HUES64 (cell line): ENCODE measurements around the gene SKA2.
"Not testable (repeated sequence)": the region's sequence is repeated elsewhere in the genome, so short reads cannot be mapped to it uniquely, and the experiment has no call there.

Source experiments
- H3K27ac ChIP-seq: 2 replicates; pipeline ENCODE4 v1.7.0; 2013; ENCODE audit warnings: low read depth, low read length, inconsistent platforms
- H3K27me3 ChIP-seq: 2 replicates; pipeline ENCODE4 v1.6.1; 2013; ENCODE audit warnings: mild to moderate bottlenecking, low read length; ENCODE audit not compliant: insufficient read depth
- H3K36me3 ChIP-seq: 2 replicates; pipeline ENCODE4 v1.6.1; 2013; ENCODE audit warnings: mild to moderate bottlenecking, low read length; ENCODE audit not compliant: insufficient read depth
- H3K4me1 ChIP-seq: 2 replicates; pipeline ENCODE4 v1.6.1; 2013; ENCODE audit warnings: mild to moderate bottlenecking, low read length, moderate library complexity; ENCODE audit not compliant: insufficient read depth
- H3K4me3 ChIP-seq: 2 replicates; pipeline ENCODE4 v1.5.1; 2013; ENCODE audit warnings: mild to moderate bottlenecking, low read length, moderate library complexity
- H3K9ac ChIP-seq: 2 replicates; pipeline ENCODE4 v1.6.1; 2013; ENCODE audit warnings: mild to moderate bottlenecking, low read depth, low read length
- H3K9me3 ChIP-seq: 2 replicates; pipeline ENCODE4 v1.6.1; 2013; ENCODE audit warnings: low read depth, low read length; ENCODE audit not compliant: insufficient read depth
- WGBS: fragments of 150-250, 120-280 bp; methylation state at CpG from one replicate; pipeline ENCODE4 v1.1.7; 2013; ENCODE audit warnings: missing lambda C conversion rate; 5-methylcytosine and 5-hydroxymethylcytosine counted together

SKA2 gene

DNA sequence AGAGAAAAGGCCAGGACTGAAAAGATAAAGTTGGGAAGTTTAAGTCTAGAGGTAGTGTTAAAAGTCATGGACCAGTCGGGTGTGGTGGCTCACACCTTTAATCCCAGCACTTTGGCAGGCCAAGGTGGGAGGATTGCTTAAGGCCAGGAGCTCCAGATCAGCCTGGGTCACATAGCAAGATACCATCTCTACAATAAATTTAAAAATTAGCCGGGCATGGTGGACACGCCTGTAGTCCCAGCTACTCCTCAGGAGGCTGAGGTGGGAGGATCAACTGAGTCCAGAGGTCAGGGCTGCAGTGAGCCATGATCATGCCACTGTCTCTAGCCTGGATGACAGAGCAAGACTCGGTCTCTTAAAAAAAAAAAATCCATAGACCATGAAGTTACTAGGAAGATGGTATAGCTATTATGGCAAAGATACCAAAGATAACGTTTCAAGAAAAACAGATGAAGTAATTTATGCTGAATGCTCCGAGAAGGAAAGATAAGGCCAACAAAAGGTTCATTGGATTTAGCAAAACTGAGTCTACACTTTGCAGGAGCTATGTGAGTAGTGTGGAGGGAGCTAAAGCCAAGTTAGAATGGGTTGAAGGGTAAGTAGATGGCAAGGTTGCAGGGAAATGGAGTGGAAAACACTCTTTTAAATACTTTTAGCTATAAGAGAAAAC, 60.0 kb downstream of the SKA2 start:
- Histone ChIP-seq H3K4me3 (no peak overlapping the region), H3K4me1 (no peaks in the 10 kb centered on the region), H3K9me3 (no peaks in the 10 kb centered on the region), H3K9ac (no peak overlapping the region), H3K27ac (no peak overlapping the region), H3K27me3 (no peaks in the 10 kb centered on the region), H3K36me3 (peaks cover 32% of the 10 kb centered on the region)
- WGBS: 92% methylated on average over 6 of the region's 6 CpGs

DNA sequence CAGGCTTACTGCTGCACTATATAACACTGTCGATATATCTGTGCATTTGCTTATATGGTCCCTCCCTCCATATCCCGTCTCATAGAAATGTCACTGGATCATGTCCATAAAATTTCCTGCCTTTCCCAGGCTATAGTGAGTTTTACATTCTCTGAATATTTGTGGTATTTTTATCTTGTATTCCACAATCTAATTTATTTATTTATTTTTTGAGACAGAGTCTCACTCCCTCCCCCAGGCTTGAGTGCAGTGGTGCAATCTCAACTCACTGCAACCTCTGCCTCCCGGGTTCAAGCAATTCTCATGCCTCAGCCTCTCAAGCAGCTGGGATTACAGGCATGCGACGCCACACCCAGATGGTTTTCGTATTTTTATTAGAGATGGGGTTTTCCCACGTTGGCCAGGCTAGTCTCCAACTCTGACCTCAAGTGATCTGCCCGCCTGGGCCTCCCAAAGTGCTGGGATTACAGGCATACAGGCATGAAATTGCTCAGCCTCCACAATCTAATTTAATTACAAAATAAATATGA, 61.2 kb downstream of the SKA2 start:
- no peak overlapping the region for H3K9ac ChIP-seq
- 90% methylated on average over 8 of the region's 8 CpGs for WGBS
- no peaks in the 10 kb centered on the region for H3K27me3 ChIP-seq
- H3K27ac ChIP-seq: no peak overlapping the region
- no peak overlapping the region for H3K4me3 ChIP-seq
- peaks cover 31% of the 10 kb centered on the region for H3K36me3 ChIP-seq
- H3K4me1 ChIP-seq: no peaks in the 10 kb centered on the region
- no peaks in the 10 kb centered on the region for H3K9me3 ChIP-seq

DNA sequence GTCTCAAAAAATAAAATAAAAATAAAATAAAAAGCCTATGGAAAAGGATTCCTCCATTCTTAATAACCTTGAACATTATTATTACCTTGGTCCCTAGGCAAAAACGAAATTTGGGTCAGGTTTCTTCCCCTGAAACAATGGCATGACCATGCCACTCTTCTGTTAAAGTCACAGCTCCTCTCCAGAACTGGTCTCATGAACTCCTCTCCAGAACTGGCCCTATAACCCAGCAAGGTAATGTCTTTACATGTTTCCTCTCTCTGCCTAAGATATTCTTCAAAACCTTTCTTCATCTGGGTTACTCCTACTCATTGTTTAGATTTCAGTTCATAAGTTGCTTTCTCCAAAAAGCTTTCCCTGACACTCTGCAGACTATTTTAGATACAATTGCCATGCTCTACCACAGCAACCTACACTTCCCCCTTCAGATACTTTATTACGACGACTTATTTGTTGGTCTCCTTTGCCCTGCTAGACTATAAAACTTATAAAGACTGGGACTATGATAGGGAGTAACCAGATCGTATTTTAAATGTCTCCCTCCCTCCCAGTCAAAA, 61.8 kb downstream of the SKA2 start:
- H3K9ac ChIP-seq: no peak overlapping the region
- no peaks in the 10 kb centered on the region for H3K27me3 ChIP-seq
- H3K4me3 ChIP-seq: no peak overlapping the region
- no peak overlapping the region for H3K27ac ChIP-seq
- no peaks in the 10 kb centered on the region for H3K9me3 ChIP-seq
- no peaks in the 10 kb centered on the region for H3K4me1 ChIP-seq
- H3K36me3 ChIP-seq: peaks cover 34% of the 10 kb centered on the region
- 92% methylated on average over 4 of the region's 4 CpGs for WGBS

DNA sequence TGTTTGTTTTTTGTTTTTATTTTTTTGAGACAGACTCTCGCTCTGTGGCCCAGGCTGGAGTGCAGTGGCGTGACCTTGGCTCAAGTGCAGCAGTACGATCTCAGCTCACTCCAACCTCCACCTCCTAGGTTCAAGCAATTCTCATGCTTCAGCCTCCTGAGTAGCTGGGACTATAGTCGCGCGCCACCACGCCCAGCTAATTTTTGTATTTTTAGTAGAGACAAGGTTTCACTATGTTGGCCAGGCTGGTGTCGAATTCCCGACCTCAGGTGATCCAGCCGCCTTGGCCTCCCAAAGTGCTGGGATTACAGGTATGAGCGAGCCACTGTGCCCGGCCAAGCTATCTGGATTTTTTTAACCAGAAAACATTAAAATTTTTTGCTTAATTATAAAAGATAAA, 64.4 kb downstream of the SKA2 start:
- not testable (repeated sequence) for H3K4me1 ChIP-seq, H3K9ac ChIP-seq, H3K4me3 ChIP-seq, H3K27ac ChIP-seq, H3K27me3 ChIP-seq, H3K9me3 ChIP-seq
- WGBS: 97% methylated on average over 11 of the region's 12 CpGs
- peaks cover 44% of the 10 kb centered on the region for H3K36me3 ChIP-seq

DNA sequence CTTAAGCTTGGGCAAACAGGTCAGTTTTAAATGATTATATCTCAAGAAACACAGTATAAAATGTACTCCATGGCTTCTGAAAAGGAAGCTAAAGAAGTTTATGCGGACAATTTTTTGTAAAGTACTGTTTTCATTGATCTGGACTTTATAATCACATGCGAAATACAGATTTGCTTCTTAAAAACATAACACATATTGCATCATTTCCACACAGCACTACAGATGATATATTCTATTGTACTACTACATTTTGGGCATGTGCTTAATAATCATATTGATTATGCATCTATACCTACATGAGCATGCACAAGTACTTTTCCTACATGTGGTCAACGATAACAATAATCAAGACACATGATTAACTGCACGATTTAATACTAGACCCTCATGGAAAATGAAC, 70.8 kb downstream of the SKA2 start:
- H3K9ac ChIP-seq: no peak overlapping the region
- no peaks in the 10 kb centered on the region for H3K9me3 ChIP-seq
- WGBS: 94% methylated on average over 3 of the region's 4 CpGs
- H3K4me1 ChIP-seq: no peaks in the 10 kb centered on the region
- no peaks in the 10 kb centered on the region for H3K27me3 ChIP-seq
- no peak overlapping the region for H3K27ac ChIP-seq
- peaks cover 74% of the 10 kb centered on the region for H3K36me3 ChIP-seq
- H3K4me3 ChIP-seq: no peak overlapping the region

DNA sequence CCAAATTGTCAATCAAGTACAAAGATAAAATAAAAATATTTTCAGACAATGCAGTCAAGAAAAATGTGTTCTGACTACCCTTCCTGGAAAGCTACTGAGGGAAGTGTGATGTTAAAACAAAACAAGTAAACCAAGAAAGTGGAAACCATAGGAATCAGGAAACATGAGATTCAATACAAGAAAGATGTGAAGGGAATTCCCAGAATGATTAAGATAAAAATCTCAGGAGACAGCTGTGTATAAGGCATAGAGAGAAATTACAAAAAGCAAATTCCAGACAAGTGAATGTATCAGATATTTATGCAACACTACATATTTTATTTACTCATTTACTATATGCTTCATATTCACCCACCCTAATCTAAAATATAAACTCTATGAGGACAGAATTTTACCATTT, 80.5 kb downstream of the SKA2 start:
- Histone ChIP-seq H3K9me3 (no peaks in the 10 kb centered on the region), H3K27ac (no peak overlapping the region), H3K36me3 (peaks cover 88% of the 10 kb centered on the region), H3K9ac (no peak overlapping the region), H3K4me3 (no peak overlapping the region), H3K4me1 (no peaks in the 10 kb centered on the region), H3K27me3 (no peaks in the 10 kb centered on the region)

DNA sequence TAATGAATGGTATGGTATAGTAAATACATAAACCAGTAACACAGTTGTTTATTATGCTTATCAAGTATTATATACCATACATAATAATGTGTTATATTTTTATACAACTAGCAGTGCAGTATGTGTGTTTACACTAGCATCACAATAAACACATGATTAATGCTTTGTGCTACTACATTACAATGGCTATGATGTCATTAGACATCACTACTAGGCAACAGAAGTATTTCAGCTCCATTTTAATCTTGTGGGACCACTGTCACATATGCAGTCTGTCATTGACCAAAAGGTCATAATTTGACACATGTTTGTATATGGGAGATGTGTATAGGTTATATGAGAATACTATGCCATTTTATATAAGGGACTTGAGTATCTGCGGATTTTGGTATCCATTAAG, 81.0 kb downstream of the SKA2 start:
- Histone ChIP-seq H3K36me3 (peaks cover 88% of the 10 kb centered on the region), H3K27ac (no peak overlapping the region), H3K27me3 (no peaks in the 10 kb centered on the region), H3K9ac (no peak overlapping the region), H3K4me1 (no peaks in the 10 kb centered on the region), H3K4me3 (no peak overlapping the region), H3K9me3 (no peaks in the 10 kb centered on the region)
- 92% methylated on average over 1 of the region's 1 CpG for WGBS

DNA sequence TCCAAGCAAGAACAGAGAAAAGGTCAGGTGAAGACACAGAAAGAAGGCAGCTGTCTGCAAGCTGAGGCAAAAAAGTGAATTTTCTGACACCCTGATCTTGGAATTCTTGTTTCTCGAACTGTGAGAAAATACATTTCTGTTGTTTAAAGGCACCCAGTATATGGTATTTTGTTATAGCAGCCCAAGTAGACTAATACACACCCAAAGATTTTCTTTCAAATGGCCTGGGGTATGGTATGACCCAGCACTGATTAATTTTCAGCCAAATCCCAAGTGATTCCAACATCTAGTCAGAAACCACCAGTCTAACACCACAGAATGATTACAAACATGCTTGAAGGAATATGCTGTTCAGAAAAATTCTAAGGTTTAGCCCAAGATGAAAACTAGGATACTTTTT, 85.1 kb downstream of the SKA2 start:
- Histone ChIP-seq H3K4me1 (no peaks in the 10 kb centered on the region), H3K9me3 (no peaks in the 10 kb centered on the region), H3K27ac (no peak overlapping the region), H3K27me3 (no peaks in the 10 kb centered on the region), H3K36me3 (peaks cover 87% of the 10 kb centered on the region), H3K9ac (no peak overlapping the region), H3K4me3 (no peak overlapping the region)
- 88% methylated on average over 1 of the region's 1 CpG for whole genome bisulfite sequencing

DNA sequence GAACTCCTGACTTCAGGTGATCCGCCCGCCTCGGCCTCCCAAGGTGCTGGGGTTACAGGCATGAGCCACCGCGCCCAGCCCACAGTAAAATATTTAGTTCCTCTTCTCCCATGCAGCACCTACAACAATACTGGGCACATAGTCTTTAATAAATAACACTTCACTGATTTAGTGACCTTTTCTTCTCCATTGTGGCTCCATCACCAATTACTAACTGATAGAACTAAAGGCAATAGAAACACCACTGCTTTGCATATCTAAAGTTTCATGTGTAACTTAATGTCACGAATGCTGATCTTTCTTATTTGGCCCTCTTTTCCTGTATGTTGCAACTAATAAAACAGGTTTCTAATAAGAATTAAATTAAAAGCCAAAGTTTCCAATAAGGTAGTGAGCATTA, 87.2 kb downstream of the SKA2 start:
- 96% methylated on average over 6 of the region's 6 CpGs for WGBS
- Histone ChIP-seq H3K9me3 (no peaks in the 10 kb centered on the region), H3K9ac (no peak overlapping the region), H3K36me3 (peaks cover 85% of the 10 kb centered on the region), H3K27me3 (no peaks in the 10 kb centered on the region), H3K4me3 (no peak overlapping the region), H3K27ac (no peak overlapping the region), H3K4me1 (no peaks in the 10 kb centered on the region)

DNA sequence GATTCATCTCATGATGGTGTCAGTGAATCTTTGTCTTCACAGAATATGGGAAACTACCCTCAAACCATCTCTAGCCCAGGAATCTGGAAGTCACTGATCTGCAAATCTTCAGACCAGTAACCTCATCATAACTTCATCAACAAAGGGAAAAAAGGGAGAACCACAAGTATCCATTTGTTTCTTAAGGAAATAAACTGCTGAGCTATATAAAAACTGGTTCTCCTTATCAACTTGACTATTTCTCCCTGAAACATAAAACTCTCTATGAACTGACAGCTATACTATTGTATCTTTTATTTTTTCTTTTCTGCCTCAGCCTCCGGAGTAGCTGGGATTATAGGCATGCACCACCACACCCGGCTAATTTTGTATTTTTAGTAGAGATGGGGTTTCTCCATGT, 87.6 kb downstream of the SKA2 start:
- 97% methylated on average over 2 of the region's 2 CpGs for WGBS
- H3K9ac ChIP-seq: no peak overlapping the region
- no peaks in the 10 kb centered on the region for H3K9me3 ChIP-seq
- no peak overlapping the region for H3K4me3 ChIP-seq
- H3K4me1 ChIP-seq: no peaks in the 10 kb centered on the region
- H3K27me3 ChIP-seq: no peaks in the 10 kb centered on the region
- no peak overlapping the region for H3K27ac ChIP-seq
- H3K36me3 ChIP-seq: peaks cover 85% of the 10 kb centered on the region

DNA sequence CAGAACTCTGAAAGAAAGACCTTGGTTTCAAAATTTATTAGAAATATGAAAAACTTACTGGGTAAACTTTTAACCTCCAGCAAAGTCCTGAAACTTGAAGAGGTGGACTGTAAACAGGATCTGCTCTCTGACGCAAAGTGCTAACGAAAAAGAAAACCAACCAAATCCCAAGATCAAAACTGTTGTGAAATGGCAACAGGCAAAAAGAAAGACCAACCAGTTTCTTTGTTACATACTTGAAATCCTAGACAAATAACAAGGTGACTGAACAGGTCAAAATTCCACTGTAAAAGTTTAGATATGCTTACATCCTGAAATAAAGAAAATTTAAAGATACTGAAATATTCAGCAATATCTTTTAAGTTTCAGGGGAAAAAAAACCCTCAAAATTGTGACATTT, 92.5 kb downstream of the SKA2 start:
- Histone ChIP-seq H3K4me1 (no peaks in the 10 kb centered on the region), H3K9ac (no peak overlapping the region), H3K27ac (no peak overlapping the region), H3K9me3 (no peaks in the 10 kb centered on the region), H3K27me3 (no peaks in the 10 kb centered on the region), H3K4me3 (no peak overlapping the region), H3K36me3 (peaks cover 86% of the 10 kb centered on the region)
- WGBS: 95% methylated on average over 2 of the region's 2 CpGs
